HG03066 (cell line): ENCODE measurements around the gene HTR6.
"Not testable (repeated sequence)": the region's sequence is repeated elsewhere in the genome, so short reads cannot be mapped to it uniquely, and the experiment has no call there.

Experiments
- ATAC-seq: cut with Tn5 transposase; IDR thresholded peaks from one replicate; pipeline ENCODE4 v1.9.1; 2021; ENCODE audit warnings: low read depth; ENCODE audit not compliant: unreplicated experiment

The HTR6 gene

GRCh38 chr1:19637606-19638005 lies 27.1 kb upstream of the HTR6 start:
- ATAC-seq = no peak

- ATAC-seq = not testable (repeated sequence)
Measured at GRCh38 chr1:19639228-19639627, 25.4 kb upstream of the HTR6 start.

DNA sequence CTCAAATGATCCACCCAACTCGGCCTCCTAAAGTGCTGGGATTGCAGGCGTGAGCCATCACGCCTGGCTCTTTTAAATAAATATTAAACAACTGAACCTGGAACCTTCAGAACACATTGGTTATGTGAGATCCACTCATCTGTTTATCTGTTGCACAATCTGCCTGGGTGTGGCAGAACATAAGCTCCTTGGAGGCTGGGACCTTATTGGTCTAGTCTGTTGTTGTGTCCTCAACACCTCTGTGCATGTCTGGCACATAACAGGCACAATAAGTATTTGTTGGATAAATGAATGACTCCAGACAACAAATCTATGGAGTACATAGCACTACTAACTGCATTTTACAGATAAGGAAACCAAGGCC lies 24.7 kb upstream of the HTR6 start:
- ATAC-seq = no peak

DNA sequence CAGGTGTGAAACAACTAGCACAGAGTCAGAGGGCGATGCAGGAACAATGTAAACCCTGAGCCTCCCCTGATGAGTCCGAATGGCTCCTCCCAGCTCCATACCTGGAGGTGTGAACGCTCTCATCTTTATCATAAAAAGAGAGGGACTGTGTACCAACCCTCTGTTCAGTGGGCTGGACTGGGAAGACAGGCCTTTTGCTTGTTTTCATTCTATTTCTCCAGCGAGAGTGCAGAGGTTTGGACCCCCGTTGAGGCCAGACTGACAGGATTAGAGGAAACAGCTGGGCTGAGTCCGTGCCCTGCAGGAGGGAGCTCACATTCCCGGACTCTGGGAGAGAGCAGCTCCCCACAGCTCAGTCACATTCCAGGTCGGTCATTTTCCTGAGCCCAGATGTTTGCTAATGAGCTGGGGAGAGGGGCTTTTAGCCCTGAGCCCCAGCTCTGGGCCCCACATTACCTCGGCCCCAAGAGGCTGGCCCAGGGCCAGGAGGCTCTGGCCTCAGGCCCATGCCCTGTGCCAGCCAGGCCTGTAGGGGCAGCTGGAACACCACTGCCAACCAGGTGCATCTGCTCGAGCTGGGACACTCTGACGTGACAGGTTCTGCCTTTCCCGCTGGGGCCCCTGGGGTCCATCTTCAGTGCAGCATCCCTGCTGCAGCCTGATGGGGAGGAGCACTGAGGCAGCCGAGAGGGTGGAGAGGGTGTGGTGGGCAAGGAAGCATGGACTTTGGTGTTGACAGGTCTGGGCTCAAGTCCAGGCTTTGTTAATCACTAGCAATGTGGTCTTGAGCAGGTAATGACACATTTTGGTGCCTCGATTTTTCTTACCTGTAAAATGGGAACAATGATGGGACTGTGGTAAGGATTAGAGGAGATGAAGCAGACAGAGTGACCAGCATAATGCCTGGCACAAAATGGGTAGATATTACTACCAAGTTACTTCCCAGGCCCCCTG lies 24.0 kb upstream of the HTR6 start:
- no peak for ATAC-seq

DNA sequence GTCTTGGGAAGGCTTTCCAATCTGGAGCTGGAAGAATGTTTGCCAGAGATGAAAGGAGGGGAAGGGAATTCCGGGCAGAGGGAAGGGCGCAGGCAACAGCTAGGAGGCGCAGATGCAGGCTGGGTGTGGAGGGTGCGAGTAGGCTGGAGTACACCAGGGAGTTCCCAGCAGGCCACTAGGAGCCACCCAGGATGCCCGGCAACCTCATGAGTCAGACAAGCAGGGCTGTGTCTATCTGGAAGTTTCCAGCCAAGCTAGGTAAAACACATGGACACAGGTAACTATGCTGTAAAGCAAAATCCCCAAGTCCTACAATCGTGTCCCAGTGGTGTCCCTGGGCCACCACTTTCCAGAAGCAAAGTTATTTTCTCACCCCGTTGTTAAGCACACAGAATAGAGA lies 21.6 kb upstream of the HTR6 start:
- no peak for ATAC-seq

- ATAC-seq = no peak
Measured at GRCh38 chr1:19643602-19644394, 20.9 kb upstream of the HTR6 start, which contains the start of gene NBL1. Gene NBL1 (plus strand): TSS chr1:19644311. CDS start chr1:19655031, 10,720 bp downstream.

DNA sequence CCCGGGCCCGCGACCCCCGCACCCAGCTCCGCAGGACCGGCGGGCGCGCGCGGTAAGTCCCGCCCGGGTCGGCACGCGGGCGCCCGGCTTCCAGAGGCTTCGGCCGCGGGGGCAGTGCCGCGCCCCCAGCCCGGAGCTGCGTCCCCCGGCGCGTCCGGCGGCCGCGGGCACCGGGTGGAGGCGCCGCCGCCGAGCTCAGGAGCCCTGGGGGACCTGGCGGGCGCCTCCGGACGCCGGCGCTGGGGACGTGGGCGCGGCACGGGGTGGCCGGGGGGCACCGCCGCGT lies 20.3 kb upstream of the HTR6 start:
- ATAC-seq = no peak

DNA sequence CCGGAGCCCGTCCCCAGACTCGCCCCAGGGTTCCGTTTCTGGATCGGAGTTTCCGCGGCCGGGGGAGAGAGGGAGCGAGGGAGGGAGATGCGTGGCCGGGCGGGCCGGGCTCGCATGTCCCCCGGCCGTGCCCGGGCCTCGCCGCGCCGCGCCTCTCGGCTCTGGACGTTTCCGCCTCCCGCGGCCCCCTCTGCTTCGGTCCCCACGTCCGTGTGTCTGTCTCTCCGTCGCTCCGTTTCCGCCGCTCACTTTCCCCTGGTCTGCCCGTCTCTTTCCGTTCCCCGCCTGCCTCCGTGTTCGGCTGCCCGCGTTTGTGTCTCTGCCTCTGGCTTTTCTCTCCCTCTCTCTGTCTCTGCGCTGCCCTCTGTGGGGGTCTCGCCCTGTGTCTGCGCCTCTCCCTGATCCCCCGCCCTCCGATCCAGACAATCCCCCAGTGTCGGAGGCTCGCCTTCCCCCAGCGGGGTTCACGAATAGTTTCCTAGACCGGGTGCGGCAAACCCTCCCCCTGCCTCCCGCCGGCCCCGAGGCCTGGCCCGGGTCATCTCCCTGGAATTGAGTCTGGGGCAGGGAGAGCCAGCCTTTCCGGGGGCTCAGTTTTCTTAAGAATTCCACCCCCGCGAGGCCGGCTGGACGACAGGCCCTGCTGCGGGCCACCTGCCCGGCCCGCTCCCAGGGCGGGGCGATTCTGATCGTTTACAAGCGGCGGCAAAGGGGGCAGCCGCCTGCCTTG lies 19.8 kb upstream of the HTR6 start:
- ATAC-seq = no peak

- no peak for ATAC-seq
Measured at GRCh38 chr1:19645411-19646251, 19.0 kb upstream of the HTR6 start.

DNA sequence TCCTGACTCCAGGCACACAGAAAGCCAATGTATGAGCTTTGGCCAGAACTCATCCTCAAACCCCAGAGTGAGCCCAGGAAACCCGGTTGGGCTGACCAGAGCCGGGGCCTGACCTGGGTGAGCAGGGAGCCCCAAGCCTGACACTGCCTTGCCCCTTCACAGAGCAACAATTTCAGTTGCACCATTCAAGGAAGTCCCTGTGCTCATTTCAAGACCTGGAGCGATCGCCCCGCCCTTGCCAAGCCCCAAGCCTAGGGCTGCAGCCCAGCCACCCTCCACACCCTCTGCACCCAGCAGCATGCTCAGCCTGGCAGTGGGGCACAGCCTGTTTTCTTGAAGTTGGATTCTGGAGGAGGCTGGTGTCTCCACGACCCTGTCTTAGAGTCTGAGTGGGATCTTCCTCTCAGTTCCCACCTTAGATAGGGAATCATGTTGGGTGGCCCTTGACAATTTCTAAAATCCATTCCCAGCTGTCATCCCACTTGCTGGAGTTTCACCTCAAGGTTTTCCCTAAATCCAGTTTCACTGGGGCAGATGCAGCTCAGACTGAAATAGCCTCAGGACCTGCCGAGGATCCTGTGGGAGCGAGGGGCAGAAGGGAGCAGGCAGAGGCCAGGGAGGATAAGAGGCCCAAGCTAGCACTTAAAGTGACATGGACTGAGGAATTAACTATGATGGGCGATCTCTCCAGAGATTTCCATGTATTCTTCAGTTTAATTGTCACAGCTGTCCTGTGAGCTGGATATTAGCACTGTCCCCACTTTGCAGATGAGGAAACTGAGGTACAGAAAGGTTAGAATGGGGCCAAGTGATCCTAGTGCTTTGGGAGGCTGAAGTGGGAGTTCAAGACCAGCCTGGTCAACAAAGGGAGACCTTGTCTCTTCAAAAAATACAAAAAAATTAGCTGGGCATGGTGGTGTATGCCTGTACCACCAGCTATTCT lies 18.0 kb upstream of the HTR6 start:
- no peak for ATAC-seq

DNA sequence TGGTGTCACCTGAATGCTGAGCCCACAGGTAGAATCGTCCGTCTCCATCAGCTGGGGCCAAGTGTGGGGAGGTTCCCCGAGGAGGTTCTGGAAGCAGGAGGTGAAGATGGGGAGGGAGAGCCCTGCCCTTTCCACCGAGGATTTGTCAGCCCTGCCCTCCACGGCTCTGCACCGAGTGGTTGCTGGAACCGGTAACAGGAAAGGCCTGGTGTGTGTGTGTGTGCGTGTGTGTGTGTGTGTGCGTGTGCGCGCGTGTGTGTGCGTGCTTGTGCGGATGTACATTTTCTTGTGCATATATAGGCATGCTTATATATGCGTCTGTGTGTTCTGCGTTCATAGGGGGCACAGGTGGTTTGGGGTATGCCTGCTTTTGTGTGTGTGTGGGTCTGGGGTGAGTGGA lies 17.0 kb upstream of the HTR6 start:
- no peak for ATAC-seq

GRCh38 chr1:19648239-19648638 lies 16.4 kb upstream of the HTR6 start:
- ATAC-seq = no peak

- no peak for ATAC-seq
Measured at GRCh38 chr1:19648689-19649088, 16.0 kb upstream of the HTR6 start.

DNA sequence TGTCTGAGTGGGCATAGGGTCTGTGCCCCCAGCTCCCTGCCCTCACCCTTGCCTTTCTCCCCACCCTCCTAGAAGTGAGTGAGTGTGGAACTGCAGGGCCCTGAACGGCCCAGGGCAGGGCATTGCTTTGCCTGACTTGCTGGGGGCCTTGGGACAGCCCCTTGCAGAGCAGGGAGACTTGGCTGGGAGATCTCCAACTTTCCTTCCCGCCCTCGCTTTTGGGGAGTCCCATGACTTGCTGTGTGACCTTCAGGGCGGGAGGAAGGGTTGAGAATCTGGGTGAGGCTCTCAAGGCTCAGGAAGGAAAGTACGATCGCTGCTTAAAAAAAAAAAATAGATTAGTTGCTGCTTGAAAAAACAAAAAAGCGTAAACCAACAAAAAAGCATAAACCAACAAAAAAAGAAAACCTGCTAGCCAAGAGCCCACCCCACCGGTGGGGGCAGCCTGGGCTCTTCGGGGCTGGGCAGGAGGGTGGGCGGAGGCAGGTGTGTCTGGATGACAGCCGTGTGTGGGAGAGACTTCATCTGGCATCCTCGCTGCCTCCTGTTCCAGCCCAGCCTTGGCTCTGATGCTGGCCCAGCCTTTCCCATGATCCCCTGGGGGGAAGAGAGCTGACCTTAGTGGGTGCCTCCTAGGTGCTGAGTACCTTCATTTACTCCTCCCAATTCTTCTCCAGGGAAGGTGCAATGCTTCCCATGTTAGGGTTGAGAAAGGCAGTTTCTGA lies 14.1 kb upstream of the HTR6 start:
- ATAC-seq = no peak

DNA sequence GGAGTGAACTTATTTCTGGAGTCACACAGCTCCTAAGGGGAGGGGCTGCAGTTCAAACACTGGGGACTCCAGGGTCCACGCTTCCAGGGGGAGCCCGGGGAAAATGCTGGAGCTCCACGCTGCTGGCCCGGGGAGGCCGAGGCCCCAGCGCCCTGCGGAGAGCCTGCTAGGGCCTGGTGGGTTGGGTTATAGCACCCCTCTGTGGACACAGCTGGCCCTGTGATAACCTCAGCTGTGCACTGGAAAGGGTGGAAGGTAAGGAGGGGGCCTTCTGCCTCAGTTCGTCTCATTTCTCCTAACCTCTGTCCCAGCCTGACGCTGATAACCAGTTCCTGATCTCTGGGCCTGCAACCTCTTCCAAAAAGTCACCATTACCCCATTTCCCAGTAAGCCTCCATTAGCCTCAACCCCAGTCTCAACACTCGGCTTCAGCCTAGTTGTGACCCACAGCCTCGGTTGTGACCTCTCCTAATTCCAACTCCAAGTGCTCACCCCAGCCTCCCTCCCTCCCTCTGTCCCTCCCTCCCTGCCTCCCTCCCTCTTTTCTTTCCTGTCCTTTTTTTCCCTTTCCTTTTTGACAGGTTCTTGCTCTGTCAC lies 13.4 kb upstream of the HTR6 start:
- ATAC-seq = no peak

DNA sequence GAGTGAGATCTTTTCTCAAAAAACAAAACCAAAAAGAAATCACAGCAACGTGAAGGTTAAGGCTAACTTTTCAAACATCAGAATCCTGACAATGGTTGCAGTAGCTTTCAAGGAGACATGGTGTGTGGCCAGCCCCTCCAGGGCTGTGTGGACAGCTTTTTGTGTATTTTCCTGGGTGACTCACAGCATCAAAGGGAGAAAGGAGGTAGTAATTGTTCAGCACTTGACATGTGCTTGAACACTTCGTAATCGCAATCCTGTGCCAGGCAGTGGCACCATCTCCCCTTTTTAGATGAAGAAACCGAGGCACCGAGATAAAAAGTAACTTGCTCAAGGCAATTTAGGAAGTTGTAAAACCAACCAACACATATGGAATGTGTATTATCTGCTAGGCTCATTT lies 10.3 kb upstream of the HTR6 start:
- ATAC-seq = no peak

DNA sequence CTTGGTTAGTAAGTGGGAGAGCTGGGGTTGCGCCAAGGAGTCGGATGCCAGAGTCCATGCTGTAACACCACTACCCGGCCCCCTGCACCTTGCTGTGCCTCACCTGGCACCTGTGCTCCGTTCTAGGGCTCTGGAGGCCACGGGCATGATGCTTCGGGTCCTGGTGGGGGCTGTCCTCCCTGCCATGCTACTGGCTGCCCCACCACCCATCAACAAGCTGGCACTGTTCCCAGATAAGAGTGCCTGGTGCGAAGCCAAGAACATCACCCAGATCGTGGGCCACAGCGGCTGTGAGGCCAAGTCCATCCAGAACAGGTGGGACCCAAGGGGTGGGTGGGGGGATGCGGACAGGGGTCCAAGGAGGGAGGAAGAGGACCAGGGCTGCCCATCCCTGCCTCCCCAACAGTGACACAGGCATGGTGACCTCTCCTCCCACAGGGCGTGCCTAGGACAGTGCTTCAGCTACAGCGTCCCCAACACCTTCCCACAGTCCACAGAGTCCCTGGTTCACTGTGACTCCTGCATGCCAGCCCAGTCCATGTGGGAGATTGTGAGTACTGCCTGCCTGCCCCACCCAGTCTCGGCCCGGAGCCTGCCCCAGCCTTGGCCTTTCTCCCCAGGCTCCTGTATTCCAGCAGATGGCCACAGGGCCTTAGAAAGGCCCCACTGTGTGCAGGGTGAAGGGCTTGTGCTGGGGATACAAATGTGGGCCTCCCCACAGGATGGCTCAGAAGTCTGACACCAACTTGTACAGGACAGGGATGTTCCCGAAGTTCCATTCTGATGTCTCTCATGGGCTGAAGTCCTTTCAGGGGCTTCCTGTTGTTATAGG lies 9.6 kb upstream of the HTR6 start:
- ATAC-seq = no peak
